G401 (cell line): ENCODE data around the gene MAT2A. TPM values are rescaled to one million over a fixed set of nuclear protein-coding genes. Genes with fewer than 3 reads are reported as not detected.

Experiments
- DNase-seq: peaks from one replicate; pipeline ENCODE4 v3.0.0-alpha.2; 2015; ENCODE audit warnings: low spot score
- in situ Hi-C: cut with HindIII; loops from 2 replicates; pipeline ENCODE4 v1.10.0; 2016; ENCODE audit warnings: low sequenced_read_pairs, mixed read lengths
- total RNA-seq: library from RNA; depleted of rRNA; stranded (reverse); fragments of >200 nt; shearing (Covaris generic); gene quantifications from 2 replicates; pipeline ENCODE4 v1.2.3, GENCODE V29; 2014

Gene MAT2A
- total RNA-seq, 1 experiment from 2014 or later: 85.2 TPM

GRCh38 chr2:85523062-85523902 lies 15.7 kb upstream of the MAT2A start:
- in situ Hi-C loops: no loop called here
- no peak for DNase-seq

DNA sequence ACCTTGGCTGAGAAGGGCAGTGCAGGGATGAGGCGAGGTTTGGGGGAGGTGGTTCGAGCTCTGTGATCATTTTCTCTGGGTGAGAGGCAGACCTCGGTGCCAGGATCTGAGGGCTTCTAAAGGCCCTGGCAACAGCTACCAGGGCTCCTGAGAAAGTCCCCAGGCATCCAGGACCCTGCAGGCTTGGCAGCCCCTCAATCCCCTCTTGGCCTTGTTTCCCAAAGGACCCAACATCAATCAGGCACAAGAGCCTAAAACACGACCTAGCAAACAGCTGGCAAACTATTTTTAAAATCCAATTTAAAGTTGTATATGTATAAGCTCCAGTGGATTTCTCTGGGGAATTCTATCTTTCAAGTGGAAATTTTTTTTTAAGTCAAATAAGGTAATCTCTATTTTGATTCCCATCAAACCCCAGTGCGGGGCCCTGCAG lies 15.0 kb upstream of the MAT2A start:
- no peak for DNase-seq
- in situ Hi-C loops: no loop called here

DNA sequence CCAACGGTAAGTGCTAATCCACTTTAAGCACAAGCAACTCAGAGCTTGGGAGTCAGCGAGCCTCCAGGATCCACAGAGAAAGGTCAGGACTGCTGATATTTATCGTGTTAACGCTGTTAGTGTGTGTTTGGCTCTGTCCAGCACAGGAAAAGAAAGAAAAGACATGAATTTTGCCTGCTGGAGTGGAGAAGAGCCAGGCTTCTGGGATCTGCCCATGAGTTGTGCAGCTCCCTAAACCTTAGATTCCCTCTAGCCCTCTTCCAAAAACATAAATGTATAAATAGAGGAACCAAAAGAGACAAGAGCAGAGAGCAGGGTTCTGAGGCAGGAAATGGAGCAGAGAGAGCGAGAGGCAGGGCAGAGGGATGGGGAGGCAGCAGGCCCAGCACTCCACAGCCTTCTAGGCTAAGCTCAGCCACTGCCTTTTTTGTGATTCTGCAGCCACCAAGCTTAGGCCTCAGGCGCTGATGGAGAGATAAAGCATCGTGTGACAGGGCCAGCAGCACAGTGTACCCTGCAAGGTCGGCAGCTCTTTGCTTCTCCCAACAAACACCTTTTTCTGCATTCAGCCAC lies 14.5 kb upstream of the MAT2A start:
- in situ Hi-C loops: no loop called here
- no peak for DNase-seq

GRCh38 chr2:85525029-85525428 lies 13.9 kb upstream of the MAT2A start:
- in situ Hi-C loops: no loop called here
- DNase-seq: no peak

DNA sequence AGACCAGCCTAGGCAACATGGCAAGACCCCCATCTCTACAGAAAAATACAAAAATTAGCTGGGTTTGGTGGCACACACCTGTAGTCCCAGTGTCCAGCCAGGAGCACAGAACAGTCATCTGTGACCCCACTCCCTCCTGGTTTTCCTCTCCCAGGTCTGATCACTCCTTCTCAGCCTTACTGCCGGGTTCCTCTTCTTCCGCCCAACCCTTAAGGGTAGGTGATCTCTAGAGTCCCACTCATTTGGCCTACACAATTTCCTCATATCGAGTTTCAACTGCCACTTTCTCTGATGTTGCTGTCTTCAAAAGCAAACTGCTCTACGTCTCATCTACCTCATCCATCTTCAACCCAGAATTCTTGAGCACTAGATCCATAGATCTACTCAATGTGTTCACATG lies 13.4 kb upstream of the MAT2A start:
- no peak for DNase-seq
- in situ Hi-C loops: no loop called here

GRCh38 chr2:85527787-85528186 lies 11.2 kb upstream of the MAT2A start:
- no peak for DNase-seq
- in situ Hi-C loops: no loop called here

- in situ Hi-C loops: no loop called here
- no peak for DNase-seq
Measured at GRCh38 chr2:85528355-85528754, 10.6 kb upstream of the MAT2A start.

DNA sequence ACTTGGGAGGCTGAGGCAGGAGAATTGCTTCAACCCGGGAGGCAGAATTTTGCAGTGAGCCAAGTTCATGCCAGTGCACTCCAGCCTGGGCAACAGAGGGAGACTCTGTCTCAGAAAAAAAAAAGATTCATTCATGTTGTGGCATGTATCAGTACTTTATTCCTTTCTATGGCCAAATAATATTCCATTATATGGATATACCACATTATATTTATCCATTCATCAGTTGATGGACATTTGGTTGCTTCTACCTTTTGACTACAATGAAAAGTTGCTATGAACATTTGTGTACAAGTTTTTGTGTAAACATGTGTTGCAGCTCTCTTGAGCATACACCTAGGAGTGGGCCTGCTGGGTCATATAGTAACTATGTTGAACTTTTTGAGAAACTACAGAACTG lies 9.2 kb upstream of the MAT2A start:
- DNase-seq: no peak
- in situ Hi-C loops: no loop called here

DNA sequence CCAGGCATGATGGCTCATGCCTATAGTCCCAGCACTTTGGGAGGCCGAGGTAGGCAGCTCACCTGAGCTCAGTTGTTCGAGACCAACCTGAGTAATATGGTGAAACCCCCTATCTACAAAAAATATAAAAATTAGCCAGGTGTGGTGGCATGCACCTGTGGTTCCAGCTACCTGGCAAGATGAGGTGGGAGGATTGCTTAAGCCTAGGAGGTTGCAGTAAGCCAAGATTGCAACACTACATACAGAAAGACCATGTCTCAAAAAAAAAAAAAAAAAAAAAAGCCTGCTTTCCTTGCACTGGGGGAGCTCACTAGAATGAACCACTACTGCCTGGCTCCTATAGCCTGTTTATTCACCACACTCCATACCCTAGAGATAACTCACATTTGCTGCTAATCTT lies 7.4 kb upstream of the MAT2A start:
- no peak for DNase-seq
- in situ Hi-C loops: no loop called here

DNA sequence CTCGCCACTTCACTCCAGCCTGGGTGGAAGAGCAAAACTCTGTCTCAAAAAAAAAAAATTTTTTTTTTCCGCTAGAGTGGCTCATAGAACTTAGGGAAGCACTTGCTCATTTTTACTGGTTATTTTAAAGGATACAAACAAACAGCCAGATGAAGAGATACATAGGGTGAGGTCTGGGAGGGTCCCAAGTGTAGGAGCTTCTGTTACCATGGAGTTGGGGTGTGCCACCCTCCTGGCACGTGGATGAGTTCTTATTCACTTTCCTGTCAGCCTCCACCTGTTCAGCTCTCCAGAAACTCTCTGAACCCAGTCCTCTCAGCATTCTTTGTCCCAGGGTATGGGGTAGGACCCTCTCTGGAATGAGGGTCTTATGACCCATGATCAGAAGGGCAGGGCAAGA lies 4.9 kb upstream of the MAT2A start:
- in situ Hi-C loops: no loop called here
- DNase-seq: no peak

DNA sequence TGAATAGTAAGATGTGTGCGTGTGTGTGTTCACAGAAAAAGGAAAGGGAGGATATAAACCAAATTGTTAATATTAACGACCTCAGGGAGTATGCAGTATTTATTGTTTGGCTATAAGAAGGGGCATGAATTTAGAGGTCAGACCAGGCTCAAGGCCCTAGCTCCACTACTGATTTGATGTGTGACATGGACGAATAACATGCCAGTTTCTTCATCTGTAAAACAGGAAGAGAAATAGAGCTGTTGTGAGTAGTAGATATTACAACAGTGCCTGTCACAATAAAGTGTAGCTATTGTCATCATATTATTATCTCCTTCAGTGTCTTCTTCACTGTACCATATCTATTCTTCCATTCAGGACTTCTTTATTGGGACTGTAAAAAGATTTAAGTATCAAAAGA lies 4.1 kb upstream of the MAT2A start:
- in situ Hi-C loops: no loop called here
- DNase-seq: no peak

DNA sequence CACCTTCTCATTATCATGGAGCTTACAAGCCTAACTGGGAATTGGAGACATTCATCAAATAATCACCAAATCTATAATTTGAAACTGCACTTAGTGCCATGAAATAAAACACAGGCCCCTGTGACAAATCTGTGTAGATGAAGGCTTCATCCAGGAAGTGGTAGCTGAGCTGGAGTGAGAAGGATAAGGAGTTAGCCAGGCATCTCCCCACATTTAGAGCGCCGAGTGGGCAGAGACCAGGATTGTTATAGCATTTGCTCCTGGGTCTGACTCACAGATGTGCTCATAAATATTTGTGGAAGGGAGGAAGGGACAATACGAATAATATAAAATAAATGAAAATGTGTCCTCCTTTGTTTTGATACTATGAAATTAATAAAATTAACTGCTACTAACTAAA lies 2.5 kb upstream of the MAT2A start:
- DNase-seq: peak; percentile 39

GRCh38 chr2:85537600-85538506 lies 1.1 kb upstream of the MAT2A start:
- in situ Hi-C loops: no loop called here
- DNase-seq: peak; percentile 74

More for the DNA sequence above, 2.5 kb upstream of the MAT2A start:
- in situ Hi-C loops: no loop called here

- peak; percentile 72 for DNase-seq
- in situ Hi-C loops: no loop called here
Measured at GRCh38 chr2:85539361-85540132, 579 bp downstream of the MAT2A start.

- in situ Hi-C loops: no loop called here
- no peak for DNase-seq
Measured at GRCh38 chr2:85540133-85540648, 1.2 kb downstream of the MAT2A start.

- DNase-seq: no peak
- in situ Hi-C loops: no loop called here
Measured at GRCh38 chr2:85541262-85541661, 2.3 kb downstream of the MAT2A start.

GRCh38 chr2:85541753-85542457 lies 2.9 kb downstream of the MAT2A start:
- peak; percentile 53 for DNase-seq
- in situ Hi-C loops: no loop called here

- in situ Hi-C loops: no loop called here
- no peak for DNase-seq
Measured at GRCh38 chr2:85542777-85543176, 3.8 kb downstream of the MAT2A start.
